GM23338 (cell line): ENCODE measurements around the gene TOX2.

Experiments
- CREB1 ChIP-seq: fragments of 250-450 bp; sonication (Bioruptor Pico); IDR thresholded peaks from 2 replicates; pipeline ENCODE4 v1.5.0; 2020; ENCODE audit warnings: low read depth, mild to moderate bottlenecking, moderate library complexity
- CTCF ChIP-seq, 2 experiments: fragments of 200-600 bp in 1 of 2; sonication (generic) in 1 of 2; conservative IDR thresholded peaks; 2 replicates each; pipeline versions ENCODE4 v1.5.1 to v1.6.1; 2016 to 2017; ENCODE audit warnings: antibody characterized with exemption in 2 of 2, low read depth in 2 of 2, mild to moderate bottlenecking in 2 of 2, moderate library complexity in 1 of 2
- ETS1 ChIP-seq: IDR thresholded peaks from 2 replicates; pipeline ENCODE4 v1.6.1; 2016; ENCODE audit warnings: antibody characterized with exemption
- EZH2 ChIP-seq: fragments of 200-600 bp; sonication (generic); IDR thresholded peaks from one replicate; pipeline ENCODE4 v1.8.0; 2017; ENCODE audit warnings: antibody characterized with exemption, mild to moderate bottlenecking, low read depth; ENCODE audit not compliant: unreplicated experiment
- EZH2phosphoT487 ChIP-seq: fragments of 200-600 bp; sonication (generic); IDR thresholded peaks from one replicate; pipeline ENCODE4 v1.8.1; 2018; ENCODE audit warnings: antibody characterized with exemption; ENCODE audit not compliant: unreplicated experiment
- NANOG ChIP-seq: IDR thresholded peaks from 2 replicates; pipeline ENCODE4 v1.6.1; 2016; ENCODE audit warnings: antibody characterized with exemption, borderline replicate concordance
- POLR2AphosphoS5 ChIP-seq: IDR thresholded peaks from 2 replicates; pipeline ENCODE4 v1.6.1; 2016; ENCODE audit warnings: antibody characterized with exemption, low read depth
- REST ChIP-seq: IDR thresholded peaks from one replicate; pipeline ENCODE4 v1.6.1; 2018; ENCODE audit warnings: antibody characterized with exemption; ENCODE audit not compliant: unreplicated experiment
- STAT1 ChIP-seq: IDR thresholded peaks from one replicate; pipeline ENCODE4 v1.6.1; 2016; ENCODE audit warnings: antibody characterized with exemption; ENCODE audit not compliant: unreplicated experiment
- ZNF114 ChIP-seq: fragments of 250-450 bp; sonication (Bioruptor Pico); IDR thresholded peaks from 2 replicates; pipeline ENCODE4 v1.5.0; 2020; ENCODE audit warnings: mild to moderate bottlenecking, moderate library complexity
- ZNF331 ChIP-seq: fragments of 250-450 bp; sonication (Bioruptor Pico); IDR thresholded peaks from 2 replicates; pipeline ENCODE4 v1.5.0; 2020; ENCODE audit warnings: low read depth, mild to moderate bottlenecking, moderate library complexity

- TF ChIP-seq CTCF (conservative IDR thresholded peaks at IDR 0.05; ENCODE audit: low read depth in 2 of 2) (peak in 1 of 2 experiments; percentile 6; a peak in 1 of 4 replicates), EZH2 (no peak), EZH2phosphoT487 (no peak), REST (no peak), CREB1 (CRISPR knock-in tag) (no peak), POLR2AphosphoS5 (no peak), ETS1 (no peak), STAT1 (no peak), ZNF114 (CRISPR knock-in tag) (no peak), ZNF331 (CRISPR knock-in tag) (no peak), NANOG (no peak)
These were observed 8.1 kb upstream of the TOX2 start for GRCh38 chr20:43906505-43907034.
